WTC11 (cell line): ENCODE data around the gene NDUFAF2. TPM values are rescaled to one million over a fixed set of nuclear protein-coding genes. Genes with fewer than 3 reads are reported as not detected.
A peak's percentile ranks its signal among the peaks of the same experiment; 100 is the strongest.

Experiments
- ATAC-seq: fragments of 200-7000 bp; cut with Tn5 transposase; 2 replicates; pipeline ENCODE4 v1.10.0; 2021; ENCODE audit warnings: mild to moderate bottlenecking, moderate library complexity
- CTCF ChIA-PET: fragments of 300-600 bp; sonication (Branson Sonifier 250); formaldehyde crosslinking; loops from one replicate; lab custom pipeline; 2021; ENCODE audit warnings: antibody characterized with exemption; lab: Charles Lee
- POLR2A ChIA-PET: fragments of 350-600 bp; sonication (Branson Sonifier 250); formaldehyde crosslinking; loops from one replicate; lab custom pipeline; 2021; ENCODE audit warnings: antibody characterized with exemption; lab: Charles Lee
- DNase-seq: peaks from one replicate; pipeline ENCODE4 v3.0.0; 2021; ENCODE audit warnings: low spot score
- H3K27ac Mint-ChIP-seq: 2 replicates; pipeline ENCODE4 v1.8.0; 2021; ENCODE audit warnings: mixed read lengths
- H3K27me3 Mint-ChIP-seq: 2 replicates; pipeline ENCODE4 v1.8.0; 2021; ENCODE audit warnings: low read depth, mild to moderate bottlenecking, moderate library complexity, mixed read lengths
- H3K36me3 Mint-ChIP-seq: 2 replicates; pipeline ENCODE4 v1.8.0; 2021; ENCODE audit warnings: mixed read lengths
- H3K4me1 Mint-ChIP-seq: 2 replicates; pipeline ENCODE4 v1.8.0; 2022; ENCODE audit warnings: mixed read lengths
- H3K4me3 Mint-ChIP-seq: 2 replicates; pipeline ENCODE4 v1.8.0; 2021; ENCODE audit warnings: mild to moderate bottlenecking, moderate library complexity, mixed read lengths
- H3K9me3 Mint-ChIP-seq: 2 replicates; pipeline ENCODE4 v1.8.0; 2021; ENCODE audit warnings: mixed read lengths
- AR ChIP-seq: fragments of 250-450 bp; sonication (Bioruptor Pico); IDR thresholded peaks from 2 replicates; pipeline ENCODE4 v1.9.0; 2021; ENCODE audit warnings: mild to moderate bottlenecking
- ATF1 ChIP-seq: sonication (generic); formaldehyde crosslinking; IDR thresholded peaks from 2 replicates; pipeline ENCODE4 v1.8.1; 2023; ENCODE audit warnings: mild to moderate bottlenecking, moderate library complexity, missing genetic modification reagents
- CREB1 ChIP-seq: sonication (generic); formaldehyde crosslinking; IDR thresholded peaks from 2 replicates; pipeline ENCODE4 v1.8.0; 2023; ENCODE audit warnings: mild to moderate bottlenecking, missing genetic modification reagents
- CREM ChIP-seq: sonication (generic); formaldehyde crosslinking; IDR thresholded peaks from 2 replicates; pipeline ENCODE4 v1.8.1; 2022; ENCODE audit warnings: mild to moderate bottlenecking, missing genetic modification reagents, moderate library complexity
- FOXK1 ChIP-seq: sonication (generic); formaldehyde crosslinking; IDR thresholded peaks from 2 replicates; pipeline ENCODE4 v1.8.0; 2022; ENCODE audit warnings: mild to moderate bottlenecking, moderate library complexity, missing genetic modification reagents
- GABPB1 ChIP-seq: sonication (generic); formaldehyde crosslinking; IDR thresholded peaks from 2 replicates; pipeline ENCODE4 v1.8.1; 2023; ENCODE audit warnings: mild to moderate bottlenecking, missing genetic modification reagents
- GTF2I ChIP-seq: fragments of 250-450 bp; sonication (Bioruptor Pico); conservative IDR thresholded peaks from 2 replicates; pipeline ENCODE4 v1.4.0; 2021; ENCODE audit warnings: mild to moderate bottlenecking
- JAZF1 ChIP-seq: fragments of 250-450 bp; sonication (Bioruptor Pico); IDR thresholded peaks from 2 replicates; pipeline ENCODE4 v1.9.0; 2021; ENCODE audit warnings: moderate library complexity, mild to moderate bottlenecking, inconsistent platforms
- MLX ChIP-seq: sonication (generic); formaldehyde crosslinking; IDR thresholded peaks from 2 replicates; pipeline ENCODE4 v1.8.1; 2023; ENCODE audit warnings: mild to moderate bottlenecking, missing genetic modification reagents, moderate library complexity
- MXD4 ChIP-seq: fragments of 250-450 bp; sonication (Bioruptor Pico); IDR thresholded peaks from 2 replicates; pipeline ENCODE4 v1.8.0; 2021; ENCODE audit warnings: mild to moderate bottlenecking, moderate library complexity, borderline replicate concordance
- SMAD3 ChIP-seq: sonication (generic); formaldehyde crosslinking; IDR thresholded peaks from 2 replicates; pipeline ENCODE4 v1.8.0; 2022; ENCODE audit warnings: missing genetic modification reagents, mild to moderate bottlenecking, borderline replicate concordance
- USF1 ChIP-seq: sonication (generic); formaldehyde crosslinking; IDR thresholded peaks from 2 replicates; pipeline ENCODE4 v1.8.0; 2022; ENCODE audit warnings: mild to moderate bottlenecking, missing genetic modification reagents
- ZBTB21 ChIP-seq: sonication (generic); formaldehyde crosslinking; IDR thresholded peaks from 2 replicates; pipeline ENCODE4 v1.8.1; 2023; ENCODE audit warnings: mild to moderate bottlenecking, missing genetic modification reagents, borderline replicate concordance
- ZBTB43 ChIP-seq: sonication (generic); formaldehyde crosslinking; IDR thresholded peaks from 2 replicates; pipeline ENCODE4 v1.8.1; 2023; ENCODE audit warnings: mild to moderate bottlenecking, missing genetic modification reagents
- ZNF138 ChIP-seq: sonication (generic); formaldehyde crosslinking; conservative IDR thresholded peaks from 2 replicates; pipeline ENCODE4 v1.8.1; 2022; ENCODE audit warnings: mild to moderate bottlenecking, moderate library complexity, missing genetic modification reagents
- ZNF263 ChIP-seq: sonication (generic); formaldehyde crosslinking; IDR thresholded peaks from 2 replicates; pipeline ENCODE4 v1.8.1; 2022; ENCODE audit warnings: low read depth, mild to moderate bottlenecking, moderate library complexity, missing genetic modification reagents
- ZNF396 ChIP-seq: fragments of 250-450 bp; sonication (Bioruptor Pico); IDR thresholded peaks from 2 replicates; pipeline ENCODE4 v1.8.0; 2021; ENCODE audit warnings: mild to moderate bottlenecking, moderate library complexity, borderline replicate concordance
- total RNA-seq: library from RNA; stranded (reverse); gene quantifications from 3 replicates; pipeline ENCODE4 v1.2.3, GENCODE V29; 2021
- TF ChIP-seq, protein P1 (sequence below): sonication (generic); formaldehyde crosslinking; conservative IDR thresholded peaks from 2 replicates; pipeline ENCODE4 v1.8.1; 2022; ENCODE audit warnings: mild to moderate bottlenecking, missing genetic modification reagents
- TF ChIP-seq, protein P2 (sequence below): sonication (generic); formaldehyde crosslinking; IDR thresholded peaks from 2 replicates; pipeline ENCODE4 v1.8.0; 2022; ENCODE audit warnings: mild to moderate bottlenecking, missing genetic modification reagents
- TF ChIP-seq, protein P3 (sequence below): fragments of 250-450 bp; sonication (Bioruptor Pico); IDR thresholded peaks from 2 replicates; pipeline ENCODE4 v2.1.2; 2022; ENCODE audit warnings: mild to moderate bottlenecking, moderate library complexity
- TF ChIP-seq, protein P4 (sequence below): fragments of 200-600 bp; IDR thresholded peaks from 2 replicates; pipeline ENCODE4 v1.8.0; 2022; ENCODE audit warnings: antibody characterized with exemption
- TF ChIP-seq, protein P5 (sequence below): sonication (generic); formaldehyde crosslinking; IDR thresholded peaks from 2 replicates; pipeline ENCODE4 v1.8.1; 2022; ENCODE audit warnings: missing genetic modification reagents, borderline replicate concordance

Gene NDUFAF2
- total RNA-seq, 1 experiment from 2014 or later = 42.0 TPM

DNA sequence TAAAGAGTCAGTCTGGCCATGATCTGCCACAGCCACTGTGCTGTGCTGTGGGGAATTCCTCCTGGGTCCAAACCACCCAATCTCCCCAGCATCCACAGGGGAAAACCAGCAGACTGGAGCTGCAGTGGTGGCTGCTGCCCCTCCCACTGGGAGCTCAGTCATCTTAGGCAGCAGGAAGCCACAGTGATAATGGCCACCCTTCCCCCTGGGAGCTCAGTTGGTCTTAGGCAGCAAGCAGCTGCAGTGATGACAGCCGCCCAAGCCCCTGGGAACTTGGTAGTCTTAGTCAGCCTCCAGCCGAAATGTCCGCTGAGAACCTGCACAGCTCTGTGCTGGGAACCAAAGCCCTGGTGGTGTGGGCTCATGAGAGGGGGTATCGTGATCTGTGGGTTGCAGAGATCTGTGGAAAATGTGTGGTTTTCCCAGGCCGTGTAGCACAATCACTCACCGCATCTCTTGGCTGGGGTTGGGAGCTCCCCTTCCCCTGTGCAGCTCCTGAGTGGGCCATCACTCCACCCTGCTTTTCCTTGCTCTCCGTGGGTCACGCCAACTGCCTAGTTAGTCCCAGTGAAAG lies 255.7 kb downstream of the NDUFAF2 start:
- POLR2A ChIA-PET = no interaction called here
- CTCF ChIA-PET = no interaction called here
- DNase-seq (no peak), ATAC-seq (peak; percentile 51)
- Mint-ChIP-seq H3K36me3 (peaks cover 16% of the 10 kb centered on the region), H3K9me3 (peaks cover 38% of the 10 kb centered on the region), H3K4me1 (no peaks in the 10 kb centered on the region), H3K27ac (no peak overlapping the region), H3K4me3 (no peak overlapping the region), H3K27me3 (no peaks in the 10 kb centered on the region)
- TF ChIP-seq GTF2I (CRISPR knock-in tag) (no peak), JAZF1 (CRISPR knock-in tag) (no peak), ZBTB21 (no peak), ZNF396 (no peak), MLX (CRISPR knock-in tag) (no peak), CREM (CRISPR knock-in tag) (no peak), FOXK1 (CRISPR knock-in tag) (no peak), AR (CRISPR knock-in tag) (no peak), ATF1 (no peak), CREB1 (CRISPR knock-in tag) (no peak), USF1 (CRISPR knock-in tag) (no peak), SMAD3 (no peak)
- TF ChIP-seq, protein P1, sequence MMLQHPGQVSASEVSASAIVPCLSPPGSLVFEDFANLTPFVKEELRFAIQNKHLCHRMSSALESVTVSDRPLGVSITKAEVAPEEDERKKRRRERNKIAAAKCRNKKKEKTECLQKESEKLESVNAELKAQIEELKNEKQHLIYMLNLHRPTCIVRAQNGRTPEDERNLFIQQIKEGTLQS (CRISPR knock-in tag) = no peak
- TF ChIP-seq, protein P2, sequence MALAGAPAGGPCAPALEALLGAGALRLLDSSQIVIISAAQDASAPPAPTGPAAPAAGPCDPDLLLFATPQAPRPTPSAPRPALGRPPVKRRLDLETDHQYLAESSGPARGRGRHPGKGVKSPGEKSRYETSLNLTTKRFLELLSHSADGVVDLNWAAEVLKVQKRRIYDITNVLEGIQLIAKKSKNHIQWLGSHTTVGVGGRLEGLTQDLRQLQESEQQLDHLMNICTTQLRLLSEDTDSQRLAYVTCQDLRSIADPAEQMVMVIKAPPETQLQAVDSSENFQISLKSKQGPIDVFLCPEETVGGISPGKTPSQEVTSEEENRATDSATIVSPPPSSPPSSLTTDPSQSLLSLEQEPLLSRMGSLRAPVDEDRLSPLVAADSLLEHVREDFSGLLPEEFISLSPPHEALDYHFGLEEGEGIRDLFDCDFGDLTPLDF (CRISPR knock-in tag) = no peak
- TF ChIP-seq, protein P3, sequence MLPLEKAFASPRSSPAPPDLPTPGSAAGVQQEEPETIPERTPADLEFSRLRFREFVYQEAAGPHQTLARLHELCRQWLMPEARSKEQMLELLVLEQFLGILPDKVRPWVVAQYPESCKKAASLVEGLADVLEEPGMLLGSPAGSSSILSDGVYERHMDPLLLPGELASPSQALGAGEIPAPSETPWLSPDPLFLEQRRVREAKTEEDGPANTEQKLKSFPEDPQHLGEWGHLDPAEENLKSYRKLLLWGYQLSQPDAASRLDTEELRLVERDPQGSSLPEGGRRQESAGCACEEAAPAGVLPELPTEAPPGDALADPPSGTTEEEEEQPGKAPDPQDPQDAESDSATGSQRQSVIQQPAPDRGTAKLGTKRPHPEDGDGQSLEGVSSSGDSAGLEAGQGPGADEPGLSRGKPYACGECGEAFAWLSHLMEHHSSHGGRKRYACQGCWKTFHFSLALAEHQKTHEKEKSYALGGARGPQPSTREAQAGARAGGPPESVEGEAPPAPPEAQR (CRISPR knock-in tag) = no peak

DNA sequence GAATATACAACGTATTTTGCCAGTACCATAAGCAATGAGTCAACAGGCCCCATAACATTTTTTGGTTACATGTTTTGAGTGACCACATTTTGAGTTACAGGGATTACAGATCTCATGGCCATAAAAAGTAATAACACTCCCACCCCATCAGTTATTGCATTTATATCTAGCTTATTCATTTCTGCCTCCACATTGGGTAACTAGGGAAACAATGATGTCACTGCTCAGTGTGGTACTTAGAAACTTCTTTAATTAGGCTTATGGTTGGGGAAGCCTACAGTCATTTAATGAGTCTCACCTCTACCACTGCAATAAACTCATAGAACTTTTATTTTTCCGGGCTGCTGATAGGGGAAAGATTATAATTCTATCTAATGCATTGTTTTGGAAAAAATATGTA lies 257.2 kb downstream of the NDUFAF2 start:
- no peaks in the 10 kb centered on the region for H3K4me1 Mint-ChIP-seq
- DNase-seq = no peak
- TF ChIP-seq ZNF138 (CRISPR knock-in tag) (no peak), MXD4 (CRISPR knock-in tag) (no peak), GABPB1 (no peak), ZNF263 (CRISPR knock-in tag) (no peak), ZBTB43 (CRISPR knock-in tag) (no peak)
- TF ChIP-seq, protein P4, sequence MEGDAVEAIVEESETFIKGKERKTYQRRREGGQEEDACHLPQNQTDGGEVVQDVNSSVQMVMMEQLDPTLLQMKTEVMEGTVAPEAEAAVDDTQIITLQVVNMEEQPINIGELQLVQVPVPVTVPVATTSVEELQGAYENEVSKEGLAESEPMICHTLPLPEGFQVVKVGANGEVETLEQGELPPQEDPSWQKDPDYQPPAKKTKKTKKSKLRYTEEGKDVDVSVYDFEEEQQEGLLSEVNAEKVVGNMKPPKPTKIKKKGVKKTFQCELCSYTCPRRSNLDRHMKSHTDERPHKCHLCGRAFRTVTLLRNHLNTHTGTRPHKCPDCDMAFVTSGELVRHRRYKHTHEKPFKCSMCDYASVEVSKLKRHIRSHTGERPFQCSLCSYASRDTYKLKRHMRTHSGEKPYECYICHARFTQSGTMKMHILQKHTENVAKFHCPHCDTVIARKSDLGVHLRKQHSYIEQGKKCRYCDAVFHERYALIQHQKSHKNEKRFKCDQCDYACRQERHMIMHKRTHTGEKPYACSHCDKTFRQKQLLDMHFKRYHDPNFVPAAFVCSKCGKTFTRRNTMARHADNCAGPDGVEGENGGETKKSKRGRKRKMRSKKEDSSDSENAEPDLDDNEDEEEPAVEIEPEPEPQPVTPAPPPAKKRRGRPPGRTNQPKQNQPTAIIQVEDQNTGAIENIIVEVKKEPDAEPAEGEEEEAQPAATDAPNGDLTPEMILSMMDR = no peak
- TF ChIP-seq, protein P5, sequence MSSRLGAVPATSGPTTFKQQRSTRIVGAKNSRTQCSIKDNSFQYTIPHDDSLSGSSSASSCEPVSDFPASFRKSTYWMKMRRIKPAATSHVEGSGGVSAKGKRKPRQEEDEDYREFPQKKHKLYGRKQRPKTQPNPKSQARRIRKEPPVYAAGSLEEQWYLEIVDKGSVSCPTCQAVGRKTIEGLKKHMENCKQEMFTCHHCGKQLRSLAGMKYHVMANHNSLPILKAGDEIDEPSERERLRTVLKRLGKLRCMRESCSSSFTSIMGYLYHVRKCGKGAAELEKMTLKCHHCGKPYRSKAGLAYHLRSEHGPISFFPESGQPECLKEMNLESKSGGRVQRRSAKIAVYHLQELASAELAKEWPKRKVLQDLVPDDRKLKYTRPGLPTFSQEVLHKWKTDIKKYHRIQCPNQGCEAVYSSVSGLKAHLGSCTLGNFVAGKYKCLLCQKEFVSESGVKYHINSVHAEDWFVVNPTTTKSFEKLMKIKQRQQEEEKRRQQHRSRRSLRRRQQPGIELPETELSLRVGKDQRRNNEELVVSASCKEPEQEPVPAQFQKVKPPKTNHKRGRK = no peak
- peaks cover 54% of the 10 kb centered on the region for H3K9me3 Mint-ChIP-seq
- no peak overlapping the region for H3K27ac Mint-ChIP-seq
- no peaks in the 10 kb centered on the region for H3K27me3 Mint-ChIP-seq
- CTCF ChIA-PET = no interaction called here
- no peak for ATAC-seq
- H3K4me3 Mint-ChIP-seq = no peak overlapping the region
- POLR2A ChIA-PET = no interaction called here
- peaks cover 25% of the 10 kb centered on the region for H3K36me3 Mint-ChIP-seq
